ENCODE data around the gene SMURF2. TPM values are rescaled to one million over a fixed set of nuclear protein-coding genes. Genes with fewer than 3 reads are reported as not detected.
A peak's percentile ranks its signal among the peaks of the same experiment; 100 is the strongest.
"Not testable (repeated sequence)": the region's sequence is repeated elsewhere in the genome, so short reads cannot be mapped to it uniquely, and the experiment has no call there.

Gene SMURF2
- polyA plus RNA-seq (ENCODE audit: insufficient read length) = 19.8 TPM

DNA sequence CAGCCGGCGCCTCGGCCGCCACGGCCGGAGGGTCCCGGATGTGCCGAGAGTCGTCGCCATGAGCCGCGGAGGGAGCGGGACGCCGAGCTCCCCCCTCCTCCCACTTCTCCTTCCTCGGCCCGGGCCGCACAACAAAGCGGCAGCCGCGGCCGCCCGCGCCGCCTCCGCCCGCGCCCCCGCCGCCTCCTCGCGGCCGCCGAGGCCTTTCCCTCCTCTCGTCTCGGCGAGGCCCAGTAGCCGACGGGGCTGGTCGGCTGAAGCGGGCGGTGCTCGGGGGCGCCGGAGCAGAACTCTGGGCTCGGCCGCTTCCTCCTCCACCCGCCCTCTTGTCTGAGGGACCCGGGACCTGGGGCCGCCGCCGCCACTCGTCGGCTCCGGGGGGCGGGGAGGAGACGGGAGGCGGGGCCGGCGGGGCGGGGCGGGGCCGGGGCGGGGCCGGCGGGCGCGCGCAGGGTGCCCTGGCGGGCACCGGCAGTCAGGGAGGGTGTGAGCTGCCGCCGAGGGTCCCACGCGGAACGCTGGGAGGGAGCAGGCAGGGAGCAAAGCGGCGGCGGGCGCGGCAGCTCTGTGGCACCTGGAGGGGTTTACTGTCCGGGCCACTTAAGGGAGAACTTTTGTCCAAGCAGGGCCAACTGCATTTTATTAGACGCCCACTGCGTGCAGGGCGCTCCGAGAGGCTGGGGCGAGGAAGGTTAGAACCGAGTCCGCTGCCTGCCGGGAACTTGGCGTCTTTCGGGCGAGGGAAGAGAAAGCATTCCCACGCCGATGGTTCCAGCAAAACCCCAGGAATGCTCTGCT lies at the start of gene SMURF2:
Gene SMURF2 (minus strand): TSS at position 332 of the 798 bp plus-strand sequence. CDS start 427 bp downstream, outside the sequence.
- DNase-seq (ENCODE audit: low read depth) = no peak

DNA sequence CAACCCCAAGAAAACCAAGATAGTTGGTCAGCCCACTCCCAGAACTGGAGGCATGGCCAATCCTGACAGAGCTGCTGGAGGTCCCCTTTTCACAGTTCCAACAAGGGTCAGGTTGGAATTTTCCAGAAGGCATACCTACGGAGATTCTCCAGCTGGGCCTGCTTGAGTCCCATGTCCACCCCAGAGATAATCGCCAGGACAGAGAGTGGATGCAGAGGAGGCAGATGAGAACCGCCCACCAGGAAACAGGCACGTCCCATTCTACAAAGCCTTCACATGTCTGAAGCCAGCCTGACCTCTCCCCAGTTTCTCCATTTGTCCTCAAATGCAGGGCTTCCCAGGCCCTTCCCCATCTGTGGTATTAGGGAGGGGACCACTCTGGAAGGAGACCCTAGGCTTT lies 47.4 kb upstream of the SMURF2 start:
- DNase-seq (ENCODE audit: low read depth) = no peak

DNA sequence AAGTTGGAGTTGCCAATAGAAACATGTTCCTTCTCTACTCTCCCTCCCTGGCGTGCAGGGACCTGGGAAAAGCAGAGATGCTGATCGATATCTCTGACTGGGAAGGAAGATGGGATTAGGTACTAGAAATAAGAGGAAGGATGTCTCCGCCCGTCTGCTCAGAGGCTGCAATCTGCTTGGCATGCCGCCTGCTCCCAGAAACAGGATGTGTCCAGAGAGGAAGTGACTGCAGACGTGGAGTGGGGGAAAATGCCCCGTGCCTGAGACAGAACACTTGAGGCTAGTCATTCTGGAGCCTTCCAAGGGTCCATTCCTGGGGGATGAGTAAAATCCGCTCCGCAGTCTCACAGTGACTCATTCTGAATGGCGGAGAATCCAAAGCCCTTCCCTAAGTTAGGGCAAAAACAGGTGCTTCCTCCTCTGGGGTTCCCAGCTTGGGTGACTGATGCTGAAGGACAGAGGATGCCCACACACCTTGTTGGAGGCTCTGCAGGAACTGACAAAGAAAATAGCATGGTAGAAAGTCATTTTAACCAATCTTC lies 45.0 kb upstream of the SMURF2 start:
- DNase-seq (ENCODE audit: low read depth) = peak; percentile 53

GRCh38 chr17:64706224-64707049 lies 44.3 kb upstream of the SMURF2 start:
- DNase-seq (ENCODE audit: low read depth) = no peak

DNA sequence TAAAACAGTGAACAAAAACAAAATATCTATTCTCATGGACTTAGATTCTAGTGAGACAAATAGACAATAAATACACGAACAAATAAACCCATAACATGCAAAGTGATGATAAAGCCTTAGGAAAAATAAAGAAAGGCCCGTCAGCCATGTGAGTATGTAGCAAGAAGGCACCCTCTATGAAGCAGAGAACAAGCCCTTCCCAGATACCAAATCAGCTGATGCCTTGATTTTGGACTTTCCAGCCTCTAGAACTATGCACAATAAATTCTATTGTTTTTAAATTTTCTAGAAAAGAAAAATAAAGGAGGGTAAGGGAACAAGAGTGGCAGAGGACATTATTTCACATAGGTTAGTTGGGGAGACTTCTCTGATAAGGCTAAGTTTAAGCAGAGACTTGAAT lies 40.7 kb upstream of the SMURF2 start:
- DNase-seq (ENCODE audit: low read depth) = no peak

DNA sequence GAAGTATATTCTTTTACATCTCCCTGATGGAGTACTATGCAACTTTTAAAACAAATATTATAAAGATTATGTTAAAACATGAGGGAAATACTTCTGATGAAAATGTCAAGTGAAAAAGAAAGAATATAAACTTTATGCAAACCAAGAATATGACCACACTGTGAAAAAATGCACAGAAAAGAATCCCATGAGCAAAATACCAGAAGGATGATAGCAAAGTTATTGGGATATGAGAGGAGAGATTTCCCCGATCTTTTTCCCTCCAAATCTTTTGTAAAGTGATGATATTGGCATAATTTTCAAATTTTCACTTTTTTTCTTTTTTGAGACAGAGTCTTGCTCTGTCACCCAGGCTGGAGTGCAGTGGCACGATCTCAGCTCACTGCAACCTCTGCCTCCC lies 36.6 kb upstream of the SMURF2 start:
- DNase-seq (ENCODE audit: low read depth) = no peak

DNA sequence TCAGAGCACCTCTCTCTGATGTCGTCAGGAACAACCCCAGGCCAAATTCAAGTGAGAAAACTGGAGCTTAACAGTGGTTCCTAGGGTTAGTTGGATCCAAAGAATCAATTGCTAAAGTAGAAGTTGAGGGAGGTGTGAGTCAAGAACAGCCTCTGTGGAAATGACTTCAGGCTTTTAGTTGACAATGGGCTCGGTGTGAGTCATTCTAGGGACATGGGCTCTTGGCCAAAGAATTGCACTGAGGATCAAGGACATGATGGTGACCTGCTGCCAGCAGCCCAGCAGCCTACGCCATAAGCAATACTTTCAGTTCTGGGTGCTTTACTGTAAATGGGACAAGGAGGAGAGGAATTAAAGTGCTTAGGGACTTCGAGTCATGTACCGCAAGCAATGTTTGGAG lies 32.1 kb upstream of the SMURF2 start:
- no peak for DNase-seq (ENCODE audit: low read depth)

DNA sequence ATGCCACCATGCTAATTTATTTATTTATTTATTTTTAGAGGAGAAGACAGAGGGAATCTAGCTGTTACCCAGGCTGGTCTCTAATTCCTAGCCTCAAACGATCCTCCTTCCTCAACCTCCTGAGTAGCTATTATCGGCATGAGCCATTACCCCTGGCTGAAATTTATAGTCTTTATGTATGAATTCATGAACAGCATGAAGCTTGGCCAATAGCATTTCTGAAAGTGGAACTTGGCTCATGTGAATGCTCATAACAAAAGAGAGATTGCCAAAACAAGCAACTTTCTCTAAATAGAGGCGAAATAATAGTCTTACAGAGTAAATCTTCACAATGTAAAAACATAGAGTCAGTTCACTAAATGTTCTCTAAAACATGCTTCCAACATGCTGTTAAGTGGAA lies 30.1 kb upstream of the SMURF2 start:
- DNase-seq (ENCODE audit: low read depth) = no peak

- DNase-seq (ENCODE audit: low read depth) = no peak
These were observed 27.0 kb upstream of the SMURF2 start for GRCh38 chr17:64689106-64689505.

DNA sequence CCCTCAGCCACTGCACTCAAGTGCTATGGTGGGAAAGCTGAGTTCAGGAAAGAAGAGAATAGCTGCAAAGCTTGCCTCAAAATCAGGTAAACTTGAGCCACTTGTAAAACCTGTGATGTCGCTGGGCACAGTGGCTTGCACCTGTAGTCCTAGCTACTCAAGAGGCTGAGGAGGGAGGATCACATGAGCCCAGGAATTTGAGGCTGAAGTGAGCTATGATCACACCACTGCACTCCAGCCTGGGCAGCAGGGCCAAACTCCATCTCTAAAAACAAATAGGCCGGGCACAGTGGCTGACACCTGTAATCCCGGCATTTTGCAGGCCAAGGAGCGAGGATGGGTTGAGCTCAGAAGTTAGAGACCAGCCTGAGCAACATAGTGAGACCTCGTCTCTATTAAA lies 26.4 kb upstream of the SMURF2 start:
- DNase-seq (ENCODE audit: low read depth) = no peak

- DNase-seq (ENCODE audit: low read depth) = no peak
These were observed 25.9 kb upstream of the SMURF2 start for GRCh38 chr17:64687961-64688360.

GRCh38 chr17:64687376-64687775 lies 25.3 kb upstream of the SMURF2 start:
- no peak for DNase-seq (ENCODE audit: low read depth)

GRCh38 chr17:64686705-64687104 lies 24.6 kb upstream of the SMURF2 start:
- no peak for DNase-seq (ENCODE audit: low read depth)

DNA sequence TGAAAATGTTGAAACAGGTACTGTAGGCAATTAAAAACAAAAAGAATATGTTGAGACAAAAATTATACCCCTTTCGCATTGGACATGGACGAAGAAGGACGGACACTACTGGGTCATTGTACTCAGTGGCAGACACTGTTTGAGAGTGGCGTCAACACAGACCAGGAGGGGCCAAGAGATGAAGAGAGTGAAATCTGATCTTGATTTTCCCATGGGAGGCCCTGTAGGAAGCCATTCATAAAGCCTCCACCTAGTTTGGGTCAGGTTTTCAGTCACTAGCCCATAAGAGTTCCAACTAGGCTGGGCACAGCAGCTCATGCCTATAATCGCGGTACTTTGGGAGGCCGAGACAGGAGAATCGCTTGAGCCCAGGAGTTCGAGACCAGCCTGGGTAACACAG lies 23.6 kb upstream of the SMURF2 start:
- DNase-seq (ENCODE audit: low read depth) = no peak

DNA sequence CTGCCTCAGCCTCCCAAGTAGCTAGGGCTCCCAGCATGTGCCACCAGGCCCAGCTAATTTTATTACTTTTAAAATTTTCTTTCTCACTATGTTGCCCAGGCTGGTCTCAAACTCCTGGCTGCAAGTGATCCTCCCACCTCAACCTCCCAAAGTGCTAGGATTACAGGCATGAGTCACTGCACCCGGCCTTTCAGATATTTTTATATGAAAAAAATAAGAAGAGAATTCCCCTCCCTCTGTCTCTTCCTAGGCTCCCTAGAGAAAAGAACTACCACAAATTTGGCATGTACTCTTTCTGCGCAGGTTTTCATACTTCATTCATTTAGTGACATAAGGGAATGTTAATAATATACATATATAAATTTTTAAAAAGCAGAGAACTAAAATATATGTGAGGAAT lies 21.7 kb upstream of the SMURF2 start:
- DNase-seq (ENCODE audit: low read depth) = no peak

DNA sequence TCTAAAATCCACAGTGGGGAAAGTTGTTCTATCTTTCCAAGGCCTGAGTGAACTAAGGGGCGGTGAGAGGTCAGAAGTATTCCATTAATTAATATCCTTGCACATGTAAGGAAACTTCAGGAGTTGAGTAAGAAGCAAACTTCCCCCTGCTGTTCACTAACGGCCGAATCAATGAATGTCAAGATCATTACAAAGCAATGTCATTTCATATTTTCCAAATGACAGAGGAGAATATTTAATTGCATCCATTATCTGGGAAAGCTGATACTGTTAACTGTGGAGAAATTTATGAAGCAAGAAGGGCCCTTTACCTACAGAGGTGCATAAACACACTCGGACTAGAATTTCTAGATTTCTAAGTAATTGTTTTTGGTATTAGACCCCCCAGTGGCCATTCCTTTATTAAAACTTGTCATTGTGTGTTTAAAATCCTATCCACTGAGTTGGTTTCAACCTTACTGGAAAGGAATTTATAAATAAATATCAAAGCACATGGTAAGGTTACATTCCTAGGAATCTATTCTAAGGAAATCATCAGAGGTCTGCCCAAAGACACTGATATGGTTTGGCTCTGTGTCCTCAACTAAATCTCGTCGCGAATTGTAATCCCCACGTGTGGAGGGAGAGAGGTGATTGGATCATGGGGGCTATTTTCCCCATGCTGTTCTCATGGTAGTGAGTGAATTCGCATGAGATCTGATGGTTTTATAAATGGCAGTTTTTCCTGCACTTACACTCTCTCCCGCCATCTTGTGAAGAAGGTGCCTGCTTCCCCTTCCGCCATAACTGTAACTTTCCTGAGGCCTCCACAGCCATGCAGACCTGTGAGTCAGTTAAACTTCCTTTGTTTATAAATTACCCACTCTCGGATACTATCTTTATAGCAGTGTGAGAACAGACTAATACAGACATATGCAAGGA lies 20.4 kb upstream of the SMURF2 start:
- no peak for DNase-seq (ENCODE audit: low read depth)

DNA sequence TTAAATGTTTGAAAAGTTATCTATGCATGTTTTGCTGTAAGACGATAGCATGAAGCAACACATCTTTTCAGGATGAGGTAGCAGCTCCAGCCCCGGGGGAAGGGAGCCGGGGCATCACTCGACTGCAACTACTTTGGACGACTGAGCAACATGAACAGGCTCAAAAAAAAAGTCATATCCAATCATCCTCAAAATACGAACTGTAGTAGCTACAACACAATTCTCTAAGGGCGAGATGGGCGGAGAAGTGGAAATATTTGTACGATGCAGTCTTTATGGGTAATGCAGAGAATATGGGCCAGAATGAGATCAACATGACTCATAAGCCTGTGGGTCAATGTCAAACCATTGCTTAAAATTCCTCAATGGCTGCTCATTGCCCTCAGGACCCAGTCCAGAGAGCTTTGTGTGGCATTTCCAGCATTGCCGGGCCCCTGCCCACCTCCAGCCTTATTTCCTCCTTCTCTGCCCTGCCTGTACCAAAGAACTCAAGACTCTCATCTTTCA lies 17.7 kb upstream of the SMURF2 start:
- peak; percentile 63 for DNase-seq (ENCODE audit: low read depth)

DNA sequence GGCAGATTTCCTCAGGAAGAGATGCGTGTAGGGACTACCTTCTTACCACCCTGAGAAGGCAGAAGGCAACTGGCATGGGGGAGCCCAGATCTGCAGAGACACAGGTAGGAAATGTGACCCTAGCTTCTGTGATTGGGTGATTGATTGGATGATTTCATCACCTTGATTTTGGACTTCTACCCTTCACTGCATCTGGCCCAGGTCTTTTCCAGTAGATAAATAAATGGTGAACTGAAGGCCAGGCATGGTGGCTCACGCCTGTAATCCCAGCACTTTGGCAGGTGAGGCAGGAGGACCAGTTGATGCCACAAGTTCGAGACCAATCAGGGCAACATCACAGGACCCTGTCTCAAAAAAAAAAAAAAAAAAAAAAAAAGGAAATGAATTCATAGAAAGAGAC lies 14.7 kb upstream of the SMURF2 start:
- no peak for DNase-seq (ENCODE audit: low read depth)

DNA sequence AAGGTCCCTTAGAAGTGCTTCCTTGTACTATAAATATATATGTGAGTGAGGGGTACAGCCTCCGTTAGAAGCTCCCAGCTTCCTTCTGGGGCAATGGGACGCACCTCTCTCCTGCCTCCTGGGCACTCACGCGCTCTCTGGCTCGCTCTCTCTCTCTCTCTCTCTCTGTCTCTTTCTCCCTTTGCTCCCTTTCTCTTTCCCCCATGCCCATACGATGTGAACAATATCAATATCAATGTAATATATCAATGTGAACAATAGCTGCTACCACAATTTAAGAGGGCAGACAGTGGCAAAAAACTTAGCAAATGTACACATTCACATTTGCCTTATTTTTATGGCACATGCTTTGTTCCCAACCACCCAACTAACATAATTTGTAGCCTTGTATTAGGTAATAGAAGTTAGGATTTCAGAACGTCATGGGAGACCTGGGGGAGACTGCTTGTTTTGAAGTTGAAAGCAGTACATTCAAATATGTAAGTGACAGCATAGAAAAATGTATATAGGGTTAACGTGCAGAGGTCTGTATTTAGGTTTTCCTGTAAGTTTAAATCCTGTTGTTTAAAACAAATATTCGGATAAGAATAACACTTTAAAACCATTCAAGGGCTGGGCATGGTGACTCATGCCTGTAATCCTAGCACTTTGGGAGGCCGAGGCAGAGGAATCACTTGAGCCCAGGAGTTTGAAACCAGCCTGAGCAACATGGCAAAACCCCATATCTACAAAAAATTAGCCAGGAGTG lies 8.9 kb upstream of the SMURF2 start:
- not testable (repeated sequence) for DNase-seq (ENCODE audit: low read depth)

Measured in forelimb muscle (tissue), 1 donor.